Loucy (cell line): ENCODE results near the gene SUCLG2.

Experiments
- EZH2phosphoT487 ChIP-seq: fragments of 200-600 bp; IDR thresholded peaks from 2 replicates; pipeline ENCODE4 v1.6.1; 2018; ENCODE audit warnings: antibody characterized with exemption, mild to moderate bottlenecking, moderate library complexity, borderline replicate concordance
- TF ChIP-seq, protein P1 (sequence below): fragments of 200-600 bp; sonication (generic); conservative IDR thresholded peaks from 2 replicates; pipeline ENCODE4 v1.5.1; 2014; ENCODE audit warnings: mild to moderate bottlenecking, antibody characterized with exemption, low read length

DNA sequence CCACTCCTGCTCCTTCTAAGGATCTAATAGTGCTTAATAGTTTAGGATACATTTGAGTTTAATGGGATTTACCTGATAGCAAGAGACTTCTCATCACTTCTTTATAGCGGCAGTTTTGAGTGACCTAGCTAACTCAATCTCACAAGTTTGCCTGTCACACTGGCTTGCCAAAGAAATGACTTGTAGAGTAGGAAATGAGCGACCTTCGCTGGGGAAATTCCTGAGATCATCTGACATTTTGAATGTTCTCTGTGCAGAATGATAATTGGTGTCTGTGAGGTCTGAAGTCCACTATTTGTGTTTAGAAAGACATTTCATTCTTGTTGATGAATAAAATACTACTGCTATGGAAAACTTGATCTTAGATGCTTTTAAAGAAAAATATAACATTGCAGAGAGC, 30.3 kb downstream of the SUCLG2 start:
- TF ChIP-seq, protein P1, sequence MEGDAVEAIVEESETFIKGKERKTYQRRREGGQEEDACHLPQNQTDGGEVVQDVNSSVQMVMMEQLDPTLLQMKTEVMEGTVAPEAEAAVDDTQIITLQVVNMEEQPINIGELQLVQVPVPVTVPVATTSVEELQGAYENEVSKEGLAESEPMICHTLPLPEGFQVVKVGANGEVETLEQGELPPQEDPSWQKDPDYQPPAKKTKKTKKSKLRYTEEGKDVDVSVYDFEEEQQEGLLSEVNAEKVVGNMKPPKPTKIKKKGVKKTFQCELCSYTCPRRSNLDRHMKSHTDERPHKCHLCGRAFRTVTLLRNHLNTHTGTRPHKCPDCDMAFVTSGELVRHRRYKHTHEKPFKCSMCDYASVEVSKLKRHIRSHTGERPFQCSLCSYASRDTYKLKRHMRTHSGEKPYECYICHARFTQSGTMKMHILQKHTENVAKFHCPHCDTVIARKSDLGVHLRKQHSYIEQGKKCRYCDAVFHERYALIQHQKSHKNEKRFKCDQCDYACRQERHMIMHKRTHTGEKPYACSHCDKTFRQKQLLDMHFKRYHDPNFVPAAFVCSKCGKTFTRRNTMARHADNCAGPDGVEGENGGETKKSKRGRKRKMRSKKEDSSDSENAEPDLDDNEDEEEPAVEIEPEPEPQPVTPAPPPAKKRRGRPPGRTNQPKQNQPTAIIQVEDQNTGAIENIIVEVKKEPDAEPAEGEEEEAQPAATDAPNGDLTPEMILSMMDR = no peak
- TF ChIP-seq EZH2phosphoT487 = no peak
